OCI-LY7 (cell line): ENCODE measurements around the gene ERC1.

ENCODE experiments used
- CTCF ChIP-seq: fragments of 200-600 bp; sonication (generic); conservative IDR thresholded peaks from 2 replicates; pipeline ENCODE4 v1.5.1; 2014; ENCODE audit warnings: mild to moderate bottlenecking, antibody characterized with exemption, low read length, moderate library complexity, mixed read lengths
- EZH2phosphoT487 ChIP-seq: fragments of 200-600 bp; sonication (generic); IDR thresholded peaks from 2 replicates; pipeline ENCODE4 v1.6.1; 2018; ENCODE audit warnings: low read depth, borderline replicate concordance, mild to moderate bottlenecking, mixed run types, antibody characterized with exemption, low read length, moderate library complexity, mixed read lengths

GRCh38 chr12:1186298-1186697, 195.3 kb downstream of the ERC1 start:
- TF ChIP-seq CTCF = no peak
- TF ChIP-seq EZH2phosphoT487 = no peak
